CD4-positive, alpha-beta T cell (primary cell): ENCODE results near the gene RPTOR. TPM values are rescaled to one million over a fixed set of nuclear protein-coding genes. Genes with fewer than 3 reads are reported as not detected.
A peak's percentile ranks its signal among the peaks of the same experiment; 100 is the strongest.

Experiments used
- ATAC-seq: fragments of 200-7000 bp; cut with Tn5 transposase; one replicate; pipeline ENCODE4 v1.10.0; 2022; ENCODE audit warnings: mild to moderate bottlenecking; ENCODE audit not compliant: poor library complexity
- CTCF ChIA-PET: fragments of 350-600 bp; sonication (Branson Sonifier 250); formaldehyde crosslinking; loops from one replicate; lab custom pipeline; 2021; ENCODE audit warnings: antibody characterized with exemption, inconsistent platforms; lab: Charles Lee
- POLR2A ChIA-PET: fragments of 350-600 bp; sonication (Branson Sonifier 250); formaldehyde crosslinking; loops from one replicate; lab custom pipeline; 2021; ENCODE audit warnings: antibody characterized with exemption, inconsistent platforms; lab: Charles Lee
- DNase-seq, 14 experiments: peaks; one replicate each; pipeline ENCODE4 v3.0.0-alpha.2; 2013 to 2020; ENCODE audit warnings: mixed read lengths in 2 of 14
- H3K27ac ChIP-seq, 2 donors: one replicate each; pipeline versions ENCODE4 v1.5.1 to v1.7.0; 2013; ENCODE audit warnings: low read length in 2 of 2, low read depth in 1 of 2, mild to moderate bottlenecking in 1 of 2
- H3K27me3 ChIP-seq, 2 experiments: 1 replicate in 1 of 2; 2 replicates in 1 of 2; pipeline versions ENCODE4 v1.6.1 to v1.7.0; 2013; ENCODE audit warnings: low read length in 2 of 2, control low read depth in 1 of 2, mild to moderate bottlenecking in 1 of 2, moderate library complexity in 1 of 2; ENCODE audit not compliant: insufficient read depth in 2 of 2, control insufficient read depth in 1 of 2
- H3K36me3 ChIP-seq: one replicate; pipeline ENCODE4 v1.6.1; 2013; ENCODE audit warnings: low read length, control low read depth; ENCODE audit not compliant: insufficient read depth
- H3K4me1 ChIP-seq: one replicate; pipeline ENCODE4 v1.6.1; 2013; ENCODE audit warnings: low read length, control low read depth; ENCODE audit not compliant: insufficient read depth
- H3K4me3 ChIP-seq: one replicate; pipeline ENCODE4 v1.5.1; 2013; ENCODE audit warnings: mild to moderate bottlenecking, low read length, moderate library complexity
- H3K9me3 ChIP-seq, 2 experiments: 1 replicate in 1 of 2; 2 replicates in 1 of 2; pipeline versions ENCODE4 v1.6.1 to v1.7.0; 2013; ENCODE audit warnings: low read length in 2 of 2, mild to moderate bottlenecking in 2 of 2, control low read depth in 1 of 2, moderate library complexity in 1 of 2; ENCODE audit not compliant: control insufficient read depth in 1 of 2, insufficient read depth in 1 of 2
- H3K27ac Mint-ChIP-seq: one replicate; pipeline ENCODE4 v1.8.0; 2020; ENCODE audit warnings: mixed read lengths
- H3K27me3 Mint-ChIP-seq: one replicate; pipeline ENCODE4 v1.8.0; 2021; ENCODE audit warnings: mixed read lengths
- H3K36me3 Mint-ChIP-seq: one replicate; pipeline ENCODE4 v1.8.0; 2021; ENCODE audit warnings: low read depth, mixed read lengths
- H3K4me1 Mint-ChIP-seq: one replicate; pipeline ENCODE4 v1.8.0; 2021; ENCODE audit warnings: low read depth, mixed read lengths
- H3K4me3 Mint-ChIP-seq: one replicate; pipeline ENCODE4 v1.8.0; 2020; ENCODE audit warnings: mild to moderate bottlenecking, mixed read lengths
- H3K9me3 Mint-ChIP-seq: one replicate; pipeline ENCODE4 v1.8.0; 2020; ENCODE audit warnings: mixed read lengths
- intact Hi-C, 2 experiments: fragments of 100-400 bp; cut with DNase I in 1 of 2; cut with micrococcal nuclease in 1 of 2; formaldehyde crosslinking; loops; one replicate each; pipeline versions ENCODE4 v1.15.1 to v1.9.0; 2023 to 2025; cut with DNase I, micrococcal nuclease
- total RNA-seq, 174 experiments: library from RNA in 2 of 174; stranded (reverse) in 2 of 174; gene quantifications; one replicate each; pipeline ENCODE4 v1.2.3 and lab custom pipeline; 2021 to 2026
- TF ChIP-seq, protein P1 (sequence below): fragments of 200-600 bp; IDR thresholded peaks from one replicate; pipeline ENCODE4 v1.8.0; 2022; ENCODE audit warnings: antibody characterized with exemption, mild to moderate bottlenecking

The RPTOR gene
- total RNA-seq, 2 experiments from 2014 or later = 45.0 to 47.1 TPM

DNA sequence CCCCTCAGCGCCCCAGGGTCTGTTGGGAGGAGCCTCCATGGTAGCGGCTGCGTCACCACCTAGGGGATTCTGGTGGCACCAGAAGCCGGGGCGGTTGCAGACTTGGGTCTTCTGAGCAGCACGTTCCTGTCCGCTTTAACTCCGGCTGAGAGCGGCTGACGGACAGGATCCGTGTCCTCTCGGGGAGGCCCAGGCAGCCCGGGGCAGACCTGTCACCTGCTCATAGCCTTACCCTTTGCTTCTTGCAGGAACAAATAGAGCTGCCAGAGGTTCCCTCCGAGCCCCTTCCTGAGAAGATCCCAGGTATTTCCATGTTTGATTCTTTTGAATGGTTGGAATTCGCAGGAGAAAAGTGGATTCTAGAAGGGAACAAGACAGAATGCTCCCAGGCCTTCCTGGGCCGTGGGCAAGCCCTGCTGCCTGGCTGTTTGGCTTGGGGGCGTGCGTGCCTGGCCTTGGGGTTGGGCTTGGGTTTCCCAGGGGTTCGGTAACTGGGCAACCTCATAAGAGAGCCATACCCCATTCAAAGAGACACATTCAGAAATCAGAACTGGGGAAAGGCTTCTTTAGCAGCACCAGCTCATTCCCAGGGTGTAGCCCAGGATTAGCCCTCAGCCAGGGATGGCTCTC lies 453.6 kb downstream of the RPTOR start:
- Mint-ChIP-seq H3K36me3 (peaks cover 21% of the 10 kb centered on the region), H3K27ac (no peak overlapping the region), H3K4me1 (peaks cover 16% of the 10 kb centered on the region), H3K4me3 (no peak overlapping the region), H3K9me3 (no peaks in the 10 kb centered on the region), H3K27me3 (peaks cover 12% of the 10 kb centered on the region)
- peaks cover 54% of the 10 kb centered on the region for H3K36me3 ChIP-seq
- intact Hi-C loops = loop anchor here in 1 of 2 experiments (10.0 kb wide), 1 partner anchor 487 kb away; no protein-coding TSS in a partner anchor
- no peak overlapping the region for H3K4me3 ChIP-seq
- DNase-seq (no peak), ATAC-seq (no peak)
- H3K4me1 ChIP-seq = peaks cover 15% of the 10 kb centered on the region
- H3K27me3 ChIP-seq = peaks cover 0 to under 1% of the 10 kb centered on the region in 2 experiments
- TF ChIP-seq, protein P1, sequence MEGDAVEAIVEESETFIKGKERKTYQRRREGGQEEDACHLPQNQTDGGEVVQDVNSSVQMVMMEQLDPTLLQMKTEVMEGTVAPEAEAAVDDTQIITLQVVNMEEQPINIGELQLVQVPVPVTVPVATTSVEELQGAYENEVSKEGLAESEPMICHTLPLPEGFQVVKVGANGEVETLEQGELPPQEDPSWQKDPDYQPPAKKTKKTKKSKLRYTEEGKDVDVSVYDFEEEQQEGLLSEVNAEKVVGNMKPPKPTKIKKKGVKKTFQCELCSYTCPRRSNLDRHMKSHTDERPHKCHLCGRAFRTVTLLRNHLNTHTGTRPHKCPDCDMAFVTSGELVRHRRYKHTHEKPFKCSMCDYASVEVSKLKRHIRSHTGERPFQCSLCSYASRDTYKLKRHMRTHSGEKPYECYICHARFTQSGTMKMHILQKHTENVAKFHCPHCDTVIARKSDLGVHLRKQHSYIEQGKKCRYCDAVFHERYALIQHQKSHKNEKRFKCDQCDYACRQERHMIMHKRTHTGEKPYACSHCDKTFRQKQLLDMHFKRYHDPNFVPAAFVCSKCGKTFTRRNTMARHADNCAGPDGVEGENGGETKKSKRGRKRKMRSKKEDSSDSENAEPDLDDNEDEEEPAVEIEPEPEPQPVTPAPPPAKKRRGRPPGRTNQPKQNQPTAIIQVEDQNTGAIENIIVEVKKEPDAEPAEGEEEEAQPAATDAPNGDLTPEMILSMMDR = no peak
- ChIA-PET POLR2A (interaction anchor here (0.7 kb wide), 1 partner anchor 20 kb away, joined by 3 read pairs; no protein-coding TSS in a partner anchor), CTCF (interaction anchor here (1.0 kb wide), 1 partner anchor 9 kb away, joined by 4 read pairs; no protein-coding TSS in a partner anchor)
- no peaks in the 10 kb centered on the region for H3K9me3 ChIP-seq
- no peak overlapping the region for H3K27ac ChIP-seq

DNA sequence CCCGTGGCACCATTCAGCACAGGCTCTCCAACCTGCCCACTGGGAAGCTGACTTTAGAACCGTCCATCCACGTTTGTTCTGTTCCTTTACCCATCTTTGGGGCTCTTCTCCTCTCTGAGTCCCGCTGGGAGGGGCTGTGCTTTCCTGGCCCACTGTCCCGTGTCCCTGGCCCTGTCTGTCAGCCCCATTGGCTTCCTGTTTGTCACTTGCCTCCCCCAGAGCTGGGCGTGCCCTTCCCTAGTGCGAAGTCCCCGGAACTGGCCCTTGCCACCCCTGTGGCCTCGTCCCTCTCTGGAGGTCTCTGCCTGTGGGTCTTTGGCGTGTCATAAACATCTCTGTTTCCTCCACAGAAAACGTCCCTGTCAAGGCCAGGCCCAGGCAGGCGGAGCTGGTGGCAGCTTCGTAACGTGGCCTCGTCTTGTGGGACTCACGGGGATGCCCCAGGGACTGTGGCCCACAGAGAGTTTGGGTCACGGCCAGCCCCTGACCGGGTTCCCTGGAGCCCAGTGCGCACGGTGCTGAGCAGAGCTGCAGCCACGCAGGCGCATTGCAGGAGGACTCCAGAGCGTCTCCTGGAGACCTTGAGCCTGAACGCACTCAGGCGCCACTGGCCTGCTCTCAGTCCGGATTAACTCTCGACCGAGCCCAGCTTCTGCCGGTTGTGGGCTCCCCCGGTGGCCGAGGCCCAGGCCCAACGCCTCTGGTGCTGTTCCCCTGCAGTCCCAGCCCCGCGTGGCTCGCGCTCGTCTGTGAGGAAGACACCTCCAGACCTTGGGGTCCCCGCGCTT lies 454.3 kb downstream of the RPTOR start:
- POLR2A ChIA-PET = interaction anchor here (0.7 kb wide), 1 partner anchor 20 kb away, joined by 3 read pairs; no protein-coding TSS in a partner anchor
- H3K27ac Mint-ChIP-seq = no peak overlapping the region
- intact Hi-C loops = loop anchor here in 1 of 2 experiments (10.0 kb wide), 1 partner anchor 486 kb away; no protein-coding TSS in a partner anchor

More for the DNA sequence above, 454.3 kb downstream of the RPTOR start:
- Histone ChIP-seq H3K4me3 (no peak overlapping the region), H3K9me3 (peaks cover 0 to 4% of the 10 kb centered on the region in 2 experiments), H3K27me3 (peaks cover 3 to 7% of the 10 kb centered on the region in 2 experiments), H3K4me1 (peaks cover 13% of the 10 kb centered on the region), H3K36me3 (peaks cover 50% of the 10 kb centered on the region), H3K27ac (no peak overlapping the region)
- CTCF ChIA-PET = interaction anchor here (1.0 kb wide), 1 partner anchor 10 kb away, joined by 4 read pairs; no protein-coding TSS in a partner anchor
- no peak for DNase-seq
- ATAC-seq = no peak
- TF ChIP-seq, protein P1 = no peak
- no peaks in the 10 kb centered on the region for H3K9me3 Mint-ChIP-seq
- H3K4me3 Mint-ChIP-seq = peak overlapping the region; percentile 68
- H3K36me3 Mint-ChIP-seq = peaks cover 21% of the 10 kb centered on the region
- H3K27me3 Mint-ChIP-seq = peaks cover 17% of the 10 kb centered on the region
- peaks cover 12% of the 10 kb centered on the region for H3K4me1 Mint-ChIP-seq
